ENCODE data around the gene EVA1B.

DNA sequence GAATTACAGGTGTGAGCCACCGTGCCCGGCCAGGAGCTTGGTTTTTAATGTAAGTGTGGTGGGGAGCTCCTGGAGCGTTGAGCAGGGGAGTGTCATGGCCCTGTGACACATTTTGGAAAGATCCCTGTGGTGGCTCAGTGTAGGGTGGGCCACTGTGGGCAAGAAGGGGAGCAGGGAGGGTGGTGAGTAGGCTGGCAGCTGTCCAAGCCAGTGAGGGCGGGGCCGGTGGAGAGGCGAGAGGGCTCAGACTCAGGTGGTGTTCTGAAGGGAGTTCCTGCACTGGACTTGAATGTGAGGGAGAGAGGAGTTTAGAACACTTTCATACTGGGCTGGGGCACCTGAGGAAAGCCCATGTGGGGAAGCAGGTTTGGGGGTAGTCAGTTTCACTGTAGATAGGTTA is 3.1 kb upstream of the EVA1B start:
- TF ChIP-seq, protein P1, sequence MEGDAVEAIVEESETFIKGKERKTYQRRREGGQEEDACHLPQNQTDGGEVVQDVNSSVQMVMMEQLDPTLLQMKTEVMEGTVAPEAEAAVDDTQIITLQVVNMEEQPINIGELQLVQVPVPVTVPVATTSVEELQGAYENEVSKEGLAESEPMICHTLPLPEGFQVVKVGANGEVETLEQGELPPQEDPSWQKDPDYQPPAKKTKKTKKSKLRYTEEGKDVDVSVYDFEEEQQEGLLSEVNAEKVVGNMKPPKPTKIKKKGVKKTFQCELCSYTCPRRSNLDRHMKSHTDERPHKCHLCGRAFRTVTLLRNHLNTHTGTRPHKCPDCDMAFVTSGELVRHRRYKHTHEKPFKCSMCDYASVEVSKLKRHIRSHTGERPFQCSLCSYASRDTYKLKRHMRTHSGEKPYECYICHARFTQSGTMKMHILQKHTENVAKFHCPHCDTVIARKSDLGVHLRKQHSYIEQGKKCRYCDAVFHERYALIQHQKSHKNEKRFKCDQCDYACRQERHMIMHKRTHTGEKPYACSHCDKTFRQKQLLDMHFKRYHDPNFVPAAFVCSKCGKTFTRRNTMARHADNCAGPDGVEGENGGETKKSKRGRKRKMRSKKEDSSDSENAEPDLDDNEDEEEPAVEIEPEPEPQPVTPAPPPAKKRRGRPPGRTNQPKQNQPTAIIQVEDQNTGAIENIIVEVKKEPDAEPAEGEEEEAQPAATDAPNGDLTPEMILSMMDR (IDR thresholded peaks at IDR 0.05): no peak
- no peak for TF ChIP-seq EZH2 (IDR thresholded peaks at IDR 0.05; ENCODE audit: borderline replicate concordance, insufficient read depth, low read depth, low read length, poor library complexity, severe bottlenecking)

Data from B cell (primary cell).